GM12878 (cell line): Measurements from ENCODE around the gene TMC4.

Experiments
- E4F1 ChIP-seq: fragments of 450-650 bp; IDR thresholded peaks from 2 replicates; pipeline ENCODE4 v1.6.1; 2018; ENCODE audit warnings: borderline replicate concordance, mild to moderate bottlenecking; ENCODE audit not compliant: partially characterized antibody
- EZH2 ChIP-seq: IDR thresholded peaks from 2 replicates; pipeline ENCODE4 v1.6.1; 2012; ENCODE audit warnings: low read depth, mild to moderate bottlenecking, control low read depth, inconsistent platforms, low read length, borderline replicate concordance; ENCODE audit not compliant: control insufficient read depth
- FOXM1 ChIP-seq: IDR thresholded peaks from 2 replicates; pipeline ENCODE4 v1.6.1; 2012; ENCODE audit warnings: low read depth, mild to moderate bottlenecking, inconsistent platforms, low read length, moderate library complexity
- TAF1 ChIP-seq: IDR thresholded peaks from 2 replicates; pipeline ENCODE4 v1.6.1; 2011; ENCODE audit warnings: mild to moderate bottlenecking, low read depth, low read length, borderline replicate concordance
- USF2 ChIP-seq: IDR thresholded peaks from 2 replicates; pipeline ENCODE4 v1.6.1; 2011; ENCODE audit warnings: low read depth, low read length, improper control_type of control experiment, borderline replicate concordance

- TF ChIP-seq EZH2, result no peak
- no peak for TF ChIP-seq USF2
- TF ChIP-seq E4F1, result no peak
- TF ChIP-seq FOXM1, result no peak
- TF ChIP-seq TAF1, result no peak
Measured at GRCh38 chr19:54218259-54218658, 45.3 kb upstream of the TMC4 start.
